ENCODE data around the gene TRMO. TPM values are rescaled to one million over a fixed set of nuclear protein-coding genes. Genes with fewer than 3 reads are reported as not detected.

The TRMO gene
- total RNA-seq, 1 experiment from 2014 or later = 10.4 TPM

DNA sequence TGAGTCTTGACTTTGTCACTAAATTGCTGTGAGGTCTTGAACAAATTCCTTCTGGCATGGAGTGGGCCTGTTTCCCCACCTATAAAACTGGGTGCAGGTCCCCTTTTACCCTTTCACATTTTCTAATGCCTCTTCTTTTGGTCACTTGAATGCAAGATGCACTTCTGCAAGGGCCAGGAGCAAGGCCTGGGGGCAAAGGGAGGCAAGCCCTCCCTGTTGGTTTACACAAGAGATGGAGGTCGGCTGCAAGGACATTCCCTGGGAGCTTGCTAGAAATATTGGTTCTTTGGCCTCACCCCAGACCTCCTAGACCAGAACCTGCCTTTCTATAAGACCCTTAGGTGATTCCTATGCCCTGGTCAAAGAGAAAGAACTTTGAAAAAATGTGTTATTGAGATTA is 63.5 kb downstream of the TRMO start:
- TF ChIP-seq, protein P1, sequence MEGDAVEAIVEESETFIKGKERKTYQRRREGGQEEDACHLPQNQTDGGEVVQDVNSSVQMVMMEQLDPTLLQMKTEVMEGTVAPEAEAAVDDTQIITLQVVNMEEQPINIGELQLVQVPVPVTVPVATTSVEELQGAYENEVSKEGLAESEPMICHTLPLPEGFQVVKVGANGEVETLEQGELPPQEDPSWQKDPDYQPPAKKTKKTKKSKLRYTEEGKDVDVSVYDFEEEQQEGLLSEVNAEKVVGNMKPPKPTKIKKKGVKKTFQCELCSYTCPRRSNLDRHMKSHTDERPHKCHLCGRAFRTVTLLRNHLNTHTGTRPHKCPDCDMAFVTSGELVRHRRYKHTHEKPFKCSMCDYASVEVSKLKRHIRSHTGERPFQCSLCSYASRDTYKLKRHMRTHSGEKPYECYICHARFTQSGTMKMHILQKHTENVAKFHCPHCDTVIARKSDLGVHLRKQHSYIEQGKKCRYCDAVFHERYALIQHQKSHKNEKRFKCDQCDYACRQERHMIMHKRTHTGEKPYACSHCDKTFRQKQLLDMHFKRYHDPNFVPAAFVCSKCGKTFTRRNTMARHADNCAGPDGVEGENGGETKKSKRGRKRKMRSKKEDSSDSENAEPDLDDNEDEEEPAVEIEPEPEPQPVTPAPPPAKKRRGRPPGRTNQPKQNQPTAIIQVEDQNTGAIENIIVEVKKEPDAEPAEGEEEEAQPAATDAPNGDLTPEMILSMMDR (IDR thresholded peaks at IDR 0.05) = no peak
- TF ChIP-seq SIN3A (IDR thresholded peaks at IDR 0.05; ENCODE audit: borderline replicate concordance, insufficient read depth, low read depth, low read length) (no peak), POLR2AphosphoS5 (IDR thresholded peaks at IDR 0.05; ENCODE audit: low read depth, low read length) (no peak), TCF7L2 (IDR thresholded peaks at IDR 0.05; ENCODE audit: low read depth, low read length) (no peak)
- TF ChIP-seq, protein P2, sequence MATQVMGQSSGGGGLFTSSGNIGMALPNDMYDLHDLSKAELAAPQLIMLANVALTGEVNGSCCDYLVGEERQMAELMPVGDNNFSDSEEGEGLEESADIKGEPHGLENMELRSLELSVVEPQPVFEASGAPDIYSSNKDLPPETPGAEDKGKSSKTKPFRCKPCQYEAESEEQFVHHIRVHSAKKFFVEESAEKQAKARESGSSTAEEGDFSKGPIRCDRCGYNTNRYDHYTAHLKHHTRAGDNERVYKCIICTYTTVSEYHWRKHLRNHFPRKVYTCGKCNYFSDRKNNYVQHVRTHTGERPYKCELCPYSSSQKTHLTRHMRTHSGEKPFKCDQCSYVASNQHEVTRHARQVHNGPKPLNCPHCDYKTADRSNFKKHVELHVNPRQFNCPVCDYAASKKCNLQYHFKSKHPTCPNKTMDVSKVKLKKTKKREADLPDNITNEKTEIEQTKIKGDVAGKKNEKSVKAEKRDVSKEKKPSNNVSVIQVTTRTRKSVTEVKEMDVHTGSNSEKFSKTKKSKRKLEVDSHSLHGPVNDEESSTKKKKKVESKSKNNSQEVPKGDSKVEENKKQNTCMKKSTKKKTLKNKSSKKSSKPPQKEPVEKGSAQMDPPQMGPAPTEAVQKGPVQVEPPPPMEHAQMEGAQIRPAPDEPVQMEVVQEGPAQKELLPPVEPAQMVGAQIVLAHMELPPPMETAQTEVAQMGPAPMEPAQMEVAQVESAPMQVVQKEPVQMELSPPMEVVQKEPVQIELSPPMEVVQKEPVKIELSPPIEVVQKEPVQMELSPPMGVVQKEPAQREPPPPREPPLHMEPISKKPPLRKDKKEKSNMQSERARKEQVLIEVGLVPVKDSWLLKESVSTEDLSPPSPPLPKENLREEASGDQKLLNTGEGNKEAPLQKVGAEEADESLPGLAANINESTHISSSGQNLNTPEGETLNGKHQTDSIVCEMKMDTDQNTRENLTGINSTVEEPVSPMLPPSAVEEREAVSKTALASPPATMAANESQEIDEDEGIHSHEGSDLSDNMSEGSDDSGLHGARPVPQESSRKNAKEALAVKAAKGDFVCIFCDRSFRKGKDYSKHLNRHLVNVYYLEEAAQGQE (IDR thresholded peaks at IDR 0.05; ENCODE audit: insufficient read depth in 1 of 2, low read depth in 2 of 2, low read length in 1 of 2) = no peak
- H3K27ac ChIP-seq (ENCODE audit: low read length) = no peak overlapping the region
- intact Hi-C loops (cut with micrococcal nuclease; ENCODE audit: unreplicated experiment) (no loop called here), in situ Hi-C loops (cut with HindIII; ENCODE audit: low pct_unique_long_range_greater_than_20kb, low sequenced_read_pairs) (no loop called here)
- no peaks in the 10 kb centered on the region for H3K9me3 ChIP-seq (ENCODE audit: control insufficient read depth, insufficient read depth, low read depth, low read length)
- ATAC-seq = no peak
- ChIA-PET CTCF (no interaction called here), POLR2A (no interaction called here)
- H3K4me3 ChIP-seq (ENCODE audit: low read depth in 2 of 2, low read length in 2 of 2) = no peak overlapping the region
- H3K36me3 ChIP-seq (ENCODE audit: control insufficient read depth, insufficient read depth, low read length) = no peaks in the 10 kb centered on the region
- no TSS peak for BruUV-seq (replicated peaks)
- H3K4me1 ChIP-seq (ENCODE audit: control insufficient read depth, insufficient read depth, low read length) = no peaks in the 10 kb centered on the region
- DNase-seq (ENCODE audit: low read depth, low spot score) = no peak
- H3K27me3 ChIP-seq (ENCODE audit: control insufficient read depth, insufficient read depth, low read length) = no peaks in the 10 kb centered on the region

DNA sequence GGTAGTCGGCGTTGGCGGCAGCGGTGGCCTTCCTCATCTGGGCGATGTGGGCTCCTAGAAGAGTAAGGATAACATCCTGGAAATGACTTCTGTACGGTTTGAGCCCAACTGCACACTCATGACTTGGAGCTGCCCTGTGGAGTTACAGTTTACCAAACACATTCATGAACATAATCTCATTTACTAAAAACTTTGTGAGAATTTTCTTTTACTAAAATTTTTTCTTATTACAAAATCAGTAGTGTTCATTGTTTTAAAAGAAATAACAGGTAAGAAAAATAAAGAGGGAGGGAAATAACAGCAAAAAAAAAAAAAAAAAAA is 63.9 kb downstream of the TRMO start:
- ChIA-PET POLR2A (no interaction called here), CTCF (no interaction called here)
- ATAC-seq = no peak
- TF ChIP-seq TCF7L2 (IDR thresholded peaks at IDR 0.05; ENCODE audit: low read depth, low read length) (no peak), SIN3A (IDR thresholded peaks at IDR 0.05; ENCODE audit: borderline replicate concordance, insufficient read depth, low read depth, low read length) (no peak), POLR2AphosphoS5 (IDR thresholded peaks at IDR 0.05; ENCODE audit: low read depth, low read length) (no peak)
- TF ChIP-seq, protein P1 (IDR thresholded peaks at IDR 0.05) = no peak
- TF ChIP-seq, protein P2 (IDR thresholded peaks at IDR 0.05; ENCODE audit: insufficient read depth in 1 of 2, low read depth in 2 of 2, low read length in 1 of 2) = no peak
- Histone ChIP-seq H3K27ac (ENCODE audit: low read length) (no peak overlapping the region), H3K9me3 (ENCODE audit: control insufficient read depth, insufficient read depth, low read depth, low read length) (no peaks in the 10 kb centered on the region), H3K36me3 (ENCODE audit: control insufficient read depth, insufficient read depth, low read length) (no peaks in the 10 kb centered on the region), H3K4me1 (ENCODE audit: control insufficient read depth, insufficient read depth, low read length) (no peaks in the 10 kb centered on the region), H3K4me3 (ENCODE audit: low read depth in 2 of 2, low read length in 2 of 2) (no peak overlapping the region), H3K27me3 (ENCODE audit: control insufficient read depth, insufficient read depth, low read length) (no peaks in the 10 kb centered on the region)
- no TSS peak for BruUV-seq (replicated peaks)
- in situ Hi-C loops (cut with HindIII; ENCODE audit: low pct_unique_long_range_greater_than_20kb, low sequenced_read_pairs) (no loop called here), intact Hi-C loops (cut with micrococcal nuclease; ENCODE audit: unreplicated experiment) (no loop called here)
- no peak for DNase-seq (ENCODE audit: low read depth, low spot score)

Measured in Panc1 (cell line).